SH-SY5Y (cell line): ENCODE measurements around the gene MLH3.

Experiments used
- GATA2 ChIP-seq: IDR thresholded peaks from 2 replicates; pipeline ENCODE4 v1.6.1; 2011; ENCODE audit warnings: mild to moderate bottlenecking, low read depth, low read length
- GATA3 ChIP-seq: IDR thresholded peaks from 2 replicates; pipeline ENCODE4 v1.6.1; 2011; ENCODE audit warnings: low read depth, mild to moderate bottlenecking, low read length, moderate library complexity

DNA sequence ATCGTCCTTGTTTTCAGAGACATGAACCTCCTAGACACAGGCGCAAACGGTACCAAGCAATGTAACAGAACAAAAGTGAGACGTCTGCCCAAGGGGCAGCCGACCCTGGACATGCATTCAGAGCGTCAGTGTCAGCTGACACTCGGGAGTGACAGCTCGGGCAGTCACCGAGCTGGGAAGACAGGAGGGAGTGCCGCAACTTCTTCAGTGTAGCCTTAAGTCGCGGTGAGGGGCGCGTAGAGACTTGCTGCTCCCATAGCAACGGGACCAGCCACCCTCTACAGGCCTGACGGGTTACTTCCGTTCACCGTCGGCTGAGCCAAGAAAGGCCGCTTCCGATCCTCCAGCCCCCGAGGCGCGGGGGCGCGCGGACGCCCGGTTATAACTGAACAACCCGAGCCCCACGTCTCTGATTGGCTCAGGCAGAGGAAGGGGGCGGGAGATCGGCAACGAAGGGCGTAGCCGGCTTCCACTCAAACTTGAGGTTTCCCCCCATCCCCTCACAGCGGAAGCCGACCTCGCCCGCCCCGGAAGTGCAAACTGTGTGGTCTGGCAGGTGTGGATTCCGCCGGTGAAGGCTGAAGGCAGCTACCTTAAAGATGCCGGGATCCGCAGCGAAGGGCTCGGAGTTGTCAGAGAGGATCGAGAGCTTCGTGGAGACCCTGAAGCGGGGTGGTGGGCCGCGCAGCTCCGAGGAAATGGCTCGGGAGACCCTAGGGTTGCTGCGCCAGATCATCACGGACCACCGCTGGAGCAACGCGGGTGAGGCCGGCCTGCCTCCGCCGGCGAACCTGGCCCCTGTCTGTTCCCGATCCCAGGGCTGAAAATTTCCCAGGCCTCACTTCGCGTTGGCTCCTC lies 48.6 kb downstream of the MLH3 start, which contains the start of gene EIF2B2:
- TF ChIP-seq GATA2 (no peak), GATA3 (no peak)
